HCT116 (cell line): ENCODE data around the gene C15orf62. TPM values are rescaled to one million over a fixed set of nuclear protein-coding genes. Genes with fewer than 3 reads are reported as not detected.

ENCODE experiments used
- ATAC-seq: fragments of 200-7000 bp; cut with Tn5 transposase; 2 replicates; pipeline ENCODE4 v1.9.1; 2020; ENCODE audit warnings: mild to moderate bottlenecking, moderate library complexity
- BruUV-seq: library from RNA; stranded (reverse); fragments of 400-500 nt; replicated peaks from 2 replicates; lab custom pipeline; 2021; lab: Mats Ljungman, UMichigan
- CTCF ChIA-PET: fragments of 300-600 bp; sonication (Branson Sonifier 250); formaldehyde crosslinking; loops from one replicate; lab custom pipeline; 2021; ENCODE audit warnings: antibody characterized with exemption; lab: Charles Lee
- POLR2A ChIA-PET: fragments of 300-600, 350-600 bp; sonication (Branson Sonifier 250); formaldehyde crosslinking; loops from one replicate; lab custom pipeline; 2021; ENCODE audit warnings: antibody characterized with exemption; lab: Charles Lee
- RAD21 ChIA-PET, 2 experiments: fragments of 300-600 bp; sonication (Branson Sonifier 250); formaldehyde crosslinking; loops; one replicate each; lab custom pipeline; 2023; ENCODE audit warnings: low total read pairs in 2 of 2; ENCODE audit not compliant: uncharacterized antibody in 2 of 2, unreplicated experiment in 2 of 2, low non-redundant PET in 1 of 2; lab: Charles Lee
- DNase-seq: peaks from one replicate; pipeline ENCODE4 v3.0.0-alpha.2; 2010; ENCODE audit warnings: low read depth, low spot score
- H2AFZ ChIP-seq: fragments of 200-600 bp; shearing (Covaris generic), sonication (generic); 2 replicates; pipeline ENCODE4 v1.6.1; 2017; ENCODE audit warnings: low read depth, mixed run types, mixed read lengths, antibody characterized with exemption, low read length; ENCODE audit not compliant: poor library complexity, severe bottlenecking
- H3K27ac ChIP-seq: 2 replicates; pipeline ENCODE4 v1.5.1; 2012; ENCODE audit warnings: low read depth, low read length
- H3K27me3 ChIP-seq: fragments of 200-600 bp; sonication (generic); 2 replicates; pipeline ENCODE4 v1.6.1; 2016; ENCODE audit warnings: mixed run types, low read length, mixed read lengths; ENCODE audit not compliant: insufficient read depth
- H3K36me3 ChIP-seq, 2 experiments: fragments of 200-500 bp in 1 of 2; fragments of 200-600 bp in 1 of 2; sonication (Bioruptor generic) in 1 of 2; sonication (generic) in 1 of 2; 2 replicates each; pipeline versions ENCODE4 v1.5.1 to v1.6.1; 2014 to 2016; ENCODE audit warnings: low read length in 2 of 2, inconsistent platforms in 1 of 2, mixed read lengths in 1 of 2, mixed run types in 1 of 2; ENCODE audit not compliant: insufficient read depth in 2 of 2, control insufficient read depth in 1 of 2
- H3K4me1 ChIP-seq, 2 experiments: fragments of 200-600 bp in 1 of 2; sonication (generic) in 1 of 2; 2 replicates each; pipeline versions ENCODE4 v1.5.1 to v1.6.1; 2012 to 2017; ENCODE audit warnings: low read length in 2 of 2, inconsistent platforms in 1 of 2, mild to moderate bottlenecking in 1 of 2, mixed read lengths in 1 of 2, mixed run types in 1 of 2, moderate library complexity in 1 of 2; ENCODE audit not compliant: insufficient read depth in 2 of 2, control insufficient read depth in 1 of 2
- H3K4me2 ChIP-seq: fragments of 200-600 bp; sonication (generic); 2 replicates; pipeline ENCODE4 v1.6.1; 2017; ENCODE audit warnings: mixed run types, low read length, mixed read lengths
- H3K4me3 ChIP-seq, 2 experiments: fragments of 200-600 bp in 1 of 2; sonication (generic) in 1 of 2; replicated peaks in 1 of 2; 2 replicates each; pipeline ENCODE4 v1.5.1; 2011 to 2016; ENCODE audit warnings: low read length in 2 of 2, control low read depth in 1 of 2, low read depth in 1 of 2, mild to moderate bottlenecking in 1 of 2, mixed read lengths in 1 of 2, mixed run types in 1 of 2
- H3K79me2 ChIP-seq: fragments of 200-600 bp; sonication (generic); 2 replicates; pipeline ENCODE4 v1.6.1; 2017; ENCODE audit warnings: mild to moderate bottlenecking, mixed run types, low read length, moderate library complexity, mixed read lengths; ENCODE audit not compliant: insufficient read depth
- H3K9ac ChIP-seq: fragments of 200-600 bp; sonication (generic); 2 replicates; pipeline ENCODE4 v1.6.1; 2016; ENCODE audit warnings: low read length, mixed read lengths
- H3K9me2 ChIP-seq: fragments of 200-600 bp; sonication (generic), shearing (Covaris generic); 2 replicates; pipeline ENCODE4 v1.6.1; 2017; ENCODE audit warnings: mixed run types, mild to moderate bottlenecking, moderate library complexity; ENCODE audit not compliant: insufficient read depth
- H3K9me3 ChIP-seq, 2 experiments: fragments of 200-500 bp in 1 of 2; fragments of 200-600 bp in 1 of 2; sonication (Bioruptor generic) in 1 of 2; sonication (generic) in 1 of 2; 2 replicates each; pipeline ENCODE4 v1.6.1; 2014 to 2017; ENCODE audit warnings: low read length in 2 of 2, mixed read lengths in 2 of 2, inconsistent platforms in 1 of 2, low read depth in 1 of 2, mild to moderate bottlenecking in 1 of 2, mixed run types in 1 of 2, moderate library complexity in 1 of 2; ENCODE audit not compliant: control insufficient read depth in 1 of 2, insufficient read depth in 1 of 2
- H4K20me1 ChIP-seq: fragments of 200-600 bp; sonication (generic), shearing (Covaris generic); 2 replicates; pipeline ENCODE4 v1.6.1; 2017; ENCODE audit warnings: mixed run types, mild to moderate bottlenecking, moderate library complexity; ENCODE audit not compliant: insufficient read depth
- CEBPB ChIP-seq: IDR thresholded peaks from 2 replicates; pipeline ENCODE4 v1.6.1; 2012; ENCODE audit warnings: low read depth
- EZH2 ChIP-seq: fragments of 200-600 bp; sonication (generic); IDR thresholded peaks from 2 replicates; pipeline ENCODE4 v1.6.1; 2017; ENCODE audit warnings: antibody characterized with exemption, mixed run types
- EZH2phosphoT487 ChIP-seq: fragments of 200-600 bp; IDR thresholded peaks from 2 replicates; pipeline ENCODE4 v1.6.1; 2018; ENCODE audit warnings: antibody characterized with exemption, borderline replicate concordance
- JUND ChIP-seq: IDR thresholded peaks from 2 replicates; pipeline ENCODE4 v1.6.1; 2012
- POLR2AphosphoS5 ChIP-seq: IDR thresholded peaks from 2 replicates; pipeline ENCODE4 v1.6.1; 2011; ENCODE audit warnings: mild to moderate bottlenecking, low read depth, low read length, moderate library complexity
- RAD21 ChIP-seq: IDR thresholded peaks from 2 replicates; pipeline ENCODE4 v1.6.1; 2012; ENCODE audit warnings: low read depth, mild to moderate bottlenecking
- YY1 ChIP-seq: IDR thresholded peaks from 2 replicates; pipeline ENCODE4 v1.6.1; 2011; ENCODE audit warnings: low read length, low read depth, moderate library complexity, mild to moderate bottlenecking; ENCODE audit not compliant: insufficient replicate concordance; ENCODE audit errors: extremely low read depth
- ZNF274 ChIP-seq: fragments of 200-500 bp; sonication (Bioruptor generic); IDR thresholded peaks from 2 replicates; pipeline ENCODE4 v1.6.1; 2014; ENCODE audit warnings: mild to moderate bottlenecking, low read depth, low read length, inconsistent platforms
- intact Hi-C: fragments of 100-400 bp; cut with micrococcal nuclease; formaldehyde crosslinking; loops from 2 replicates; pipeline ENCODE4 v1.10.0; 2022
- total RNA-seq: library from RNA; stranded (reverse); gene quantifications from one replicate; pipeline ENCODE4 v1.2.1, GENCODE V29; 2021; ENCODE audit not compliant: unreplicated experiment
- TF ChIP-seq, protein P1 (sequence below), 3 experiments: fragments of 200-600 bp in 1 of 3; sonication (generic) in 1 of 3; IDR thresholded peaks in 2 of 3; conservative IDR thresholded peaks in 1 of 3; 2 replicates each; pipeline ENCODE4 v1.5.1; 2012 to 2017; ENCODE audit warnings: low read depth in 2 of 3, low read length in 2 of 3, antibody characterized with exemption in 1 of 3, borderline replicate concordance in 1 of 3, control low read depth in 1 of 3, mild to moderate bottlenecking in 1 of 3, mixed read lengths in 1 of 3, mixed run types in 1 of 3, moderate library complexity in 1 of 3; ENCODE audit not compliant: insufficient read depth in 1 of 3
- TF ChIP-seq, protein P2 (sequence below): IDR thresholded peaks from 2 replicates; pipeline ENCODE4 v1.6.1; 2012
- TF ChIP-seq, protein P3 (sequence below): IDR thresholded peaks from 2 replicates; pipeline ENCODE4 v1.6.1; 2012; ENCODE audit warnings: low read depth
- TF ChIP-seq, protein P4 (sequence below): IDR thresholded peaks from 2 replicates; pipeline ENCODE4 v1.6.1; 2012

The C15orf62 gene
- total RNA-seq, 1 experiment from 2014 or later, result 0.10 TPM

DNA sequence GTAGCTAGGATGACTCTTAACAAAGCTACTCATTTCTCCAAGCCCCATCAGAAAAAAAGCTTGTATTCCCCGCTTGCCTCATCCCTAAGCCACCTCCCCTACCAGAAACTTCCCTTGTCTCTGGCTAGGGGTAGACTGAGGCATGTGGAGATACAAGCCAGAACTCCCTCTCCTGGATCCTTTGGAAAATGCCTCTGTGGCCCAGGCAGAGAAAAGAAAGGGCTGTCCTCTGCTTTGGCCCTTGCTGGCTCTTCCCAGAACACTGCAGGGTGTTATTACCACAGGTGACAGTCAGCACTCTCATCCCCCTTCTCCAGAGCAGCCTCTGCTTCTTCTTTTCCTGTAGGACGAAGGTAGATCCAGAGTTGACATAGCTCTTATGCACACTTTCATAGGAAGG is 29.9 kb upstream of the C15orf62 start:
- no peaks in the 10 kb centered on the region for H3K27me3 ChIP-seq
- no peaks in the 10 kb centered on the region for H3K9me3 ChIP-seq
- ChIA-PET CTCF (interaction anchor here (1.0 to 1.3 kb wide), 2 partner anchors 150 to 155 kb away, joined by 3 to 4 read pairs; partner anchors contain the start of gene VPS18), RAD21 (no interaction called here), POLR2A (no interaction called here)
- no peak overlapping the region for H3K9ac ChIP-seq
- no peak overlapping the region for H3K4me2 ChIP-seq
- ATAC-seq (peak; percentile 65), DNase-seq (no peak)
- no peaks in the 10 kb centered on the region for H3K4me1 ChIP-seq
- H3K79me2 ChIP-seq, result no peaks in the 10 kb centered on the region
- H3K9me2 ChIP-seq, result no peaks in the 10 kb centered on the region
- no peak overlapping the region for H3K27ac ChIP-seq
- H2AFZ ChIP-seq, result no peak overlapping the region
- BruUV-seq, result no TSS peak
- H4K20me1 ChIP-seq, result no peaks in the 10 kb centered on the region
- no peak overlapping the region for H3K4me3 ChIP-seq
- H3K36me3 ChIP-seq, result peaks cover 40 to 46% of the 10 kb centered on the region in 2 experiments; a peak in 3 of 4 replicates
- TF ChIP-seq, protein P1, sequence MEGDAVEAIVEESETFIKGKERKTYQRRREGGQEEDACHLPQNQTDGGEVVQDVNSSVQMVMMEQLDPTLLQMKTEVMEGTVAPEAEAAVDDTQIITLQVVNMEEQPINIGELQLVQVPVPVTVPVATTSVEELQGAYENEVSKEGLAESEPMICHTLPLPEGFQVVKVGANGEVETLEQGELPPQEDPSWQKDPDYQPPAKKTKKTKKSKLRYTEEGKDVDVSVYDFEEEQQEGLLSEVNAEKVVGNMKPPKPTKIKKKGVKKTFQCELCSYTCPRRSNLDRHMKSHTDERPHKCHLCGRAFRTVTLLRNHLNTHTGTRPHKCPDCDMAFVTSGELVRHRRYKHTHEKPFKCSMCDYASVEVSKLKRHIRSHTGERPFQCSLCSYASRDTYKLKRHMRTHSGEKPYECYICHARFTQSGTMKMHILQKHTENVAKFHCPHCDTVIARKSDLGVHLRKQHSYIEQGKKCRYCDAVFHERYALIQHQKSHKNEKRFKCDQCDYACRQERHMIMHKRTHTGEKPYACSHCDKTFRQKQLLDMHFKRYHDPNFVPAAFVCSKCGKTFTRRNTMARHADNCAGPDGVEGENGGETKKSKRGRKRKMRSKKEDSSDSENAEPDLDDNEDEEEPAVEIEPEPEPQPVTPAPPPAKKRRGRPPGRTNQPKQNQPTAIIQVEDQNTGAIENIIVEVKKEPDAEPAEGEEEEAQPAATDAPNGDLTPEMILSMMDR (IDR thresholded peaks at IDR 0.05 in 2 of 3, conservative IDR thresholded peaks at IDR 0.05 in 1 of 3; ENCODE audit: borderline replicate concordance in 1 of 3, insufficient read depth in 1 of 3, low read depth in 2 of 3, low read length in 2 of 3), result peak in 1 of 3 experiments; percentile 41; a peak in 2 of 6 replicates
- TF ChIP-seq JUND (no peak), POLR2AphosphoS5 (no peak), RAD21 (peak; percentile 27; the same call in 1 of the 2 replicates)
- intact Hi-C loops, result no loop called here

DNA sequence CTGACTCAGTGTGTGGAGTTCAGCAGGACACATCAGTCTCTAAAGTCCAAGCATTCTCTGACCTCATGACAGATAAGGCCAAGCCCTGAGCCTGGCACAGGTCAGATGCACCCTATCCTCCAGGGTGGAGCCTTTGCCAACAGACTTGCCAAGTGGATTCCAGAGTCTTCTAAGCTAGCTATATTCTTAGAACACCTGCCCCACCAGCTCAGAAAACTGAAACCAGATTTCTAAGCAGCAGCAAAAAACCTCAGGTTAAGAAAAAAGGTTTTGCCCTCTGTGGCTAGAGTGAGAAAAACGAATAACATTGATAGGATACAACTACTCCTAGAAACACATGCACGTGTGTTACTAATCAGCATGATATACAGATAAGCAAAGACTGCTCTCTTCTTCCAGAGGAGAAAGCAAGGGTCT is 26.3 kb upstream of the C15orf62 start:
- no peak overlapping the region for H3K4me2 ChIP-seq
- H3K4me1 ChIP-seq, result no peaks in the 10 kb centered on the region
- H3K9me3 ChIP-seq, result no peaks in the 10 kb centered on the region
- TF ChIP-seq RAD21 (no peak), POLR2AphosphoS5 (no peak), CEBPB (no peak), EZH2phosphoT487 (no peak), EZH2 (no peak), YY1 (no peak), ZNF274 (no peak)
- TF ChIP-seq, protein P2, sequence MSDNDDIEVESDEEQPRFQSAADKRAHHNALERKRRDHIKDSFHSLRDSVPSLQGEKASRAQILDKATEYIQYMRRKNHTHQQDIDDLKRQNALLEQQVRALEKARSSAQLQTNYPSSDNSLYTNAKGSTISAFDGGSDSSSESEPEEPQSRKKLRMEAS, result no peak
- TF ChIP-seq, protein P3, sequence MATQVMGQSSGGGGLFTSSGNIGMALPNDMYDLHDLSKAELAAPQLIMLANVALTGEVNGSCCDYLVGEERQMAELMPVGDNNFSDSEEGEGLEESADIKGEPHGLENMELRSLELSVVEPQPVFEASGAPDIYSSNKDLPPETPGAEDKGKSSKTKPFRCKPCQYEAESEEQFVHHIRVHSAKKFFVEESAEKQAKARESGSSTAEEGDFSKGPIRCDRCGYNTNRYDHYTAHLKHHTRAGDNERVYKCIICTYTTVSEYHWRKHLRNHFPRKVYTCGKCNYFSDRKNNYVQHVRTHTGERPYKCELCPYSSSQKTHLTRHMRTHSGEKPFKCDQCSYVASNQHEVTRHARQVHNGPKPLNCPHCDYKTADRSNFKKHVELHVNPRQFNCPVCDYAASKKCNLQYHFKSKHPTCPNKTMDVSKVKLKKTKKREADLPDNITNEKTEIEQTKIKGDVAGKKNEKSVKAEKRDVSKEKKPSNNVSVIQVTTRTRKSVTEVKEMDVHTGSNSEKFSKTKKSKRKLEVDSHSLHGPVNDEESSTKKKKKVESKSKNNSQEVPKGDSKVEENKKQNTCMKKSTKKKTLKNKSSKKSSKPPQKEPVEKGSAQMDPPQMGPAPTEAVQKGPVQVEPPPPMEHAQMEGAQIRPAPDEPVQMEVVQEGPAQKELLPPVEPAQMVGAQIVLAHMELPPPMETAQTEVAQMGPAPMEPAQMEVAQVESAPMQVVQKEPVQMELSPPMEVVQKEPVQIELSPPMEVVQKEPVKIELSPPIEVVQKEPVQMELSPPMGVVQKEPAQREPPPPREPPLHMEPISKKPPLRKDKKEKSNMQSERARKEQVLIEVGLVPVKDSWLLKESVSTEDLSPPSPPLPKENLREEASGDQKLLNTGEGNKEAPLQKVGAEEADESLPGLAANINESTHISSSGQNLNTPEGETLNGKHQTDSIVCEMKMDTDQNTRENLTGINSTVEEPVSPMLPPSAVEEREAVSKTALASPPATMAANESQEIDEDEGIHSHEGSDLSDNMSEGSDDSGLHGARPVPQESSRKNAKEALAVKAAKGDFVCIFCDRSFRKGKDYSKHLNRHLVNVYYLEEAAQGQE, result no peak
- TF ChIP-seq, protein P4, sequence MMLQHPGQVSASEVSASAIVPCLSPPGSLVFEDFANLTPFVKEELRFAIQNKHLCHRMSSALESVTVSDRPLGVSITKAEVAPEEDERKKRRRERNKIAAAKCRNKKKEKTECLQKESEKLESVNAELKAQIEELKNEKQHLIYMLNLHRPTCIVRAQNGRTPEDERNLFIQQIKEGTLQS, result no peak
- BruUV-seq, result no TSS peak
- H3K9me2 ChIP-seq, result no peaks in the 10 kb centered on the region
- no peak overlapping the region for H3K27ac ChIP-seq
- no peaks in the 10 kb centered on the region for H3K79me2 ChIP-seq
- H2AFZ ChIP-seq, result no peak overlapping the region
- no peak overlapping the region for H3K9ac ChIP-seq
- H3K4me3 ChIP-seq, result no peak overlapping the region
- H3K27me3 ChIP-seq, result no peaks in the 10 kb centered on the region
- no peaks in the 10 kb centered on the region for H4K20me1 ChIP-seq
- ATAC-seq (no peak), DNase-seq (no peak)
- POLR2A ChIA-PET, result no interaction called here
- peaks cover 20 to 21% of the 10 kb centered on the region in 2 experiments; a peak in 3 of 4 replicates for H3K36me3 ChIP-seq
- CTCF ChIA-PET, result interaction anchor here (1.0 kb wide), 1 partner anchor 12 kb away, joined by 3 read pairs; no protein-coding TSS in a partner anchor
- RAD21 ChIA-PET, result no interaction called here
- intact Hi-C loops, result no loop called here
